Mesendoderm (in vitro differentiated cells): ENCODE measurements around the gene CORT.
"Not testable (repeated sequence)": the region's sequence is repeated elsewhere in the genome, so short reads cannot be mapped to it uniquely, and the experiment has no call there.

Experiments
- DNase-seq: peaks from one replicate; pipeline ENCODE4 v3.0.0; 2013
- H2AK5ac ChIP-seq: 2 replicates; pipeline ENCODE4 v1.6.1; 2013; ENCODE audit warnings: low read length, inconsistent platforms
- H2BK120ac ChIP-seq: 2 replicates; pipeline ENCODE4 v1.6.1; 2013; ENCODE audit warnings: low read depth, mild to moderate bottlenecking, low read length, moderate library complexity, mixed read lengths
- H2BK15ac ChIP-seq: replicated peaks from 2 replicates; pipeline ENCODE4 v1.6.1; 2013; ENCODE audit warnings: low read depth, mild to moderate bottlenecking, moderate library complexity
- H2BK5ac ChIP-seq: 2 replicates; pipeline ENCODE4 v1.6.1; 2013; ENCODE audit warnings: low read length, inconsistent platforms
- H3K18ac ChIP-seq: 2 replicates; pipeline ENCODE4 v1.6.1; 2013; ENCODE audit warnings: mild to moderate bottlenecking, low read length, mixed read lengths
- H3K23ac ChIP-seq: one replicate; pipeline ENCODE4 v1.6.1; 2013; ENCODE audit warnings: low read length
- H3K27ac ChIP-seq: 2 replicates; pipeline ENCODE4 v1.5.1; 2013; ENCODE audit warnings: low read depth, mild to moderate bottlenecking, inconsistent platforms, low read length, moderate library complexity
- H3K27me3 ChIP-seq: 2 replicates; pipeline ENCODE4 v1.6.1; 2013; ENCODE audit warnings: low read length, control low read depth, mild to moderate bottlenecking, inconsistent platforms; ENCODE audit not compliant: insufficient read depth, poor library complexity
- H3K36me3 ChIP-seq: 2 replicates; pipeline ENCODE4 v1.6.1; 2013; ENCODE audit warnings: low read length, inconsistent platforms; ENCODE audit not compliant: control insufficient read depth, insufficient read depth
- H3K4ac ChIP-seq: one replicate; pipeline ENCODE4 v1.6.1; 2013; ENCODE audit warnings: low read depth, mild to moderate bottlenecking, low read length, moderate library complexity
- H3K4me1 ChIP-seq: 2 replicates; pipeline ENCODE4 v1.6.1; 2013; ENCODE audit warnings: low read depth, low read length, inconsistent platforms; ENCODE audit not compliant: control insufficient read depth
- H3K4me2 ChIP-seq: 2 replicates; pipeline ENCODE4 v1.6.1; 2013; ENCODE audit warnings: low read length
- H3K4me3 ChIP-seq: 2 replicates; pipeline ENCODE4 v1.5.1; 2013; ENCODE audit warnings: mild to moderate bottlenecking, low read length
- H3K56ac ChIP-seq: one replicate; pipeline ENCODE4 v1.6.1; 2013; ENCODE audit warnings: low read length
- H3K79me1 ChIP-seq: 2 replicates; pipeline ENCODE4 v1.6.1; 2013; ENCODE audit warnings: low read length, inconsistent platforms
- H3K79me2 ChIP-seq: 2 replicates; pipeline ENCODE4 v1.6.1; 2013; ENCODE audit warnings: mild to moderate bottlenecking, low read length; ENCODE audit not compliant: control insufficient read depth, insufficient read depth
- H3K9ac ChIP-seq: 2 replicates; pipeline ENCODE4 v1.6.1; 2013; ENCODE audit warnings: low read length, inconsistent platforms
- H4K5ac ChIP-seq: one replicate; pipeline ENCODE4 v1.6.1; 2013; ENCODE audit warnings: low read length
- H4K8ac ChIP-seq: one replicate; pipeline ENCODE4 v1.6.1; 2013; ENCODE audit warnings: low read depth, mild to moderate bottlenecking, control low read depth, low read length, moderate library complexity
- WGBS: extraction: QIAGEN DNeasy Blood & Tissue Kit; methylation state at CpG from one replicate; pipeline ENCODE4 v1.1.7; 2013; ENCODE audit warnings: low lambda C conversion rate, missing lambda C conversion rate; ENCODE audit not compliant: insufficient coverage; ENCODE audit errors: extremely low coverage; 5-methylcytosine and 5-hydroxymethylcytosine counted together

Gene CORT

DNA sequence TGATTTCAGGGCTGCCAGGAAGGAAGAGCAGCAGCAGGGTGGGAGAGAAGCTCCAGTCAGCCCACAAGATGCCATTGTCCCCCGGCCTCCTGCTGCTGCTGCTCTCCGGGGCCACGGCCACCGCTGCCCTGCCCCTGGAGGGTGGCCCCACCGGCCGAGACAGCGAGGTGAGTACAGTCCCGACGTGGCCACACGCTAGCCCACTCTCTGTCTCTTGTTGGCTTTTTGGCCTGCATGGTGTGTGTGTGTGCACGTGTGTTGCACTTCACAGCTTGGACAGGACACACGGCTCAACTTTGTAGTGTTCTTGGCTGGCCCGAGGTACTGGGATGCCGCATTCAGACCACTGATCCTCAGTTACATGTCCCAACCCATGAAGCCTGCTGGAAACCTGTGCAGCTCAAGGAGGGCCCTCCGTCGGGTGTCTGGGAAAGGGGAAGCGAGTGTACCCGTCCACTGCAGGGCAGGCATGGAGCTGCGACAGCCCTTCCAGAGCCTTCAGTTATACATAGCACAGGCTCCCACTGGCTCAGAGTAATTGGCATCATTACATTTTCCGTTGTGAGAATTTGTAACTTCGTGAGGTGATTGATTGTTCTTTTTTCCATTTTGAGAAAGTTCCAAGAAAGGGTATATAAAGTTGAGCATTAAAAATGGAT lies 454 bp downstream of the CORT start:
- H4K8ac ChIP-seq, result no peak overlapping the region
- no peak overlapping the region for H2BK120ac ChIP-seq
- no peak overlapping the region for H3K4ac ChIP-seq
- DNase-seq, result no peak
- H3K4me1 ChIP-seq, result no peaks in the 10 kb centered on the region
- no peak overlapping the region for H2BK5ac ChIP-seq
- no CpG with 5 or more reads among the region's 21 CpGs for WGBS
- no peak overlapping the region for H3K9ac ChIP-seq
- no peak overlapping the region for H3K4me3 ChIP-seq
- no peak overlapping the region for H4K5ac ChIP-seq
- H2AK5ac ChIP-seq, result no peak overlapping the region
- no peak overlapping the region for H2BK15ac ChIP-seq
- H3K4me2 ChIP-seq, result no peak overlapping the region
- no peaks in the 10 kb centered on the region for H3K27me3 ChIP-seq
- H3K23ac ChIP-seq, result no peak overlapping the region
- H3K27ac ChIP-seq, result no peak overlapping the region
- H3K79me2 ChIP-seq, result no peaks in the 10 kb centered on the region
- no peaks in the 10 kb centered on the region for H3K36me3 ChIP-seq
- no peaks in the 10 kb centered on the region for H3K79me1 ChIP-seq
- H3K18ac ChIP-seq, result no peak overlapping the region
- H3K56ac ChIP-seq, result peak overlapping the region; percentile 35

DNA sequence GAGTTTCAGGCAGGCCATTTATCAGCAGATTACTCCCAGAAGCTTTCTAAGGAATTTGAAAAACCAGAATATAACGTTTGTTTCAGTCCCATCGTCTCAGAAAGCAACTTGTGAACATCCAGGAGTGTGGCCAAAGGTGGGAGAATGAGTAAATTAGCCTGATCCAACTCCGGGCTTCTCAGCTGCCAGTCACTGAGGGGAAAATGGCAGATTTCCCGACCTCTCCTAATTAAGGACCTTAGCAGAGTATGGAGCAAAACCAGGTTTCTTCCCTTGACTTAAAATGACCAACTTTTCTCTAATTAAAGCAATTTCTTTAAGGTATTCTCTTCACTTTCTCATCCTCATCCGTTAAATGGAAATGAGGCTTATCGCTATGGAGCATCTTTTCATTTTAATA lies 1.0 kb downstream of the CORT start:
- H4K8ac ChIP-seq, result no peak overlapping the region
- no peak overlapping the region for H4K5ac ChIP-seq
- no peak overlapping the region for H3K27ac ChIP-seq
- H2BK5ac ChIP-seq, result no peak overlapping the region
- H3K56ac ChIP-seq, result no peak overlapping the region
- H3K79me1 ChIP-seq, result no peaks in the 10 kb centered on the region
- H2AK5ac ChIP-seq, result no peak overlapping the region
- no peak overlapping the region for H3K4ac ChIP-seq
- H3K79me2 ChIP-seq, result no peaks in the 10 kb centered on the region
- H3K4me3 ChIP-seq, result no peak overlapping the region
- H3K23ac ChIP-seq, result no peak overlapping the region
- no peaks in the 10 kb centered on the region for H3K27me3 ChIP-seq
- no peaks in the 10 kb centered on the region for H3K4me1 ChIP-seq
- H3K4me2 ChIP-seq, result no peak overlapping the region
- no CpG with 5 or more reads among the region's 6 CpGs for WGBS
- DNase-seq, result no peak
- H3K36me3 ChIP-seq, result no peaks in the 10 kb centered on the region
- no peak overlapping the region for H2BK120ac ChIP-seq
- H3K18ac ChIP-seq, result no peak overlapping the region
- H3K9ac ChIP-seq, result no peak overlapping the region
- H2BK15ac ChIP-seq, result no peak overlapping the region

DNA sequence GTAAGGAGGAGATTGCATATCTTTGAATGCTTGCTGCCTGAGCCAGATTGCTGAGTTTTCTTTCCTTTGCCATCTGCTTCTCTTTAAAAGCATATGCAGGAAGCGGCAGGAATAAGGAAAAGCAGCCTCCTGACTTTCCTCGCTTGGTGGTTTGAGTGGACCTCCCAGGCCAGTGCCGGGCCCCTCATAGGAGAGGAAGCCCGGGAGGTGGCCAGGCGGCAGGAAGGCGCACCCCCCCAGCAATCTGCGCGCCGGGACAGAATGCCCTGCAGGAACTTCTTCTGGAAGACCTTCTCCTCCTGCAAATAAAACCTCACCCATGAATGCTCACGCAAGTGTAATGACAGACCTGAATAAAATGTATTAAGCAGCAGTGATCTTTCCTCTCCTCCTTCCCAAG lies 1.5 kb downstream of the CORT start:
- H3K4ac ChIP-seq, result no peak overlapping the region
- H2BK120ac ChIP-seq, result no peak overlapping the region
- H3K79me2 ChIP-seq, result no peaks in the 10 kb centered on the region
- no peaks in the 10 kb centered on the region for H3K4me1 ChIP-seq
- peak overlapping the region; percentile 27 for H3K9ac ChIP-seq
- no CpG with 5 or more reads among the region's 10 CpGs for WGBS
- no peak overlapping the region for H3K4me3 ChIP-seq
- H3K79me1 ChIP-seq, result no peaks in the 10 kb centered on the region
- no peak overlapping the region for H3K23ac ChIP-seq
- H2BK15ac ChIP-seq, result no peak overlapping the region
- peak overlapping the region; percentile 38 for H3K56ac ChIP-seq
- no peaks in the 10 kb centered on the region for H3K36me3 ChIP-seq
- no peak overlapping the region for H3K18ac ChIP-seq
- H3K27ac ChIP-seq, result peak overlapping the region; percentile 36
- no peaks in the 10 kb centered on the region for H3K27me3 ChIP-seq
- no peak overlapping the region for H4K8ac ChIP-seq
- H2BK5ac ChIP-seq, result no peak overlapping the region
- no peak overlapping the region for H3K4me2 ChIP-seq
- no peak overlapping the region for H4K5ac ChIP-seq
- H2AK5ac ChIP-seq, result no peak overlapping the region
- peak; percentile 24 for DNase-seq

DNA sequence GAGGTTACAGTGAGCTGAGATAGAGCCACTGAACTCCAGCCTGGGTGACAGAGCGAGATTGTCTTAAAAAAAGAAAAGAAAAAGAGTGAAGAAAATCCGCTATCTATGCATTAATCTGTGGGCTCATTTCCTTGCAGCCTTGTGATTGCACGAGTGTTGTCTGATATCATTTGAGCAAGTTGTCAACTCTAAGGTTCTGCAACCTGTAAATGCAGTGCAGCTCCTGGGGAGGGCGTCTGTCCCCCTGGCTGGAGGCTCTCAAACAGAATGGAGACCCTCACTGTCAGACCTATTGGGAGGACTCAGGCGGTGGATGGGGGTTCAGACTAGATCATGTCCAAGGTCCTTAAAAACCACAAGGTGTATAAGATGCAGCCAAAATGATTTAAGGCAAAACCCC lies 6.2 kb downstream of the CORT start:
- Histone ChIP-seq H3K27me3 (no peaks in the 10 kb centered on the region), H3K56ac (no peak overlapping the region), H3K23ac (no peak overlapping the region), H3K4me2 (no peak overlapping the region), H3K27ac (no peak overlapping the region), H3K36me3 (no peaks in the 10 kb centered on the region), H2AK5ac (no peak overlapping the region), H3K4me3 (no peak overlapping the region), H3K9ac (no peak overlapping the region), H2BK120ac (no peak overlapping the region), H2BK5ac (no peak overlapping the region), H4K5ac (no peak overlapping the region), H4K8ac (no peak overlapping the region), H3K79me2 (no peaks in the 10 kb centered on the region), H3K4ac (no peak overlapping the region), H3K79me1 (no peaks in the 10 kb centered on the region), H3K18ac (no peak overlapping the region), H3K4me1 (no peaks in the 10 kb centered on the region), H2BK15ac (no peak overlapping the region)
- DNase-seq, result peak; percentile 21
- no CpG with 5 or more reads among the region's 5 CpGs for WGBS

DNA sequence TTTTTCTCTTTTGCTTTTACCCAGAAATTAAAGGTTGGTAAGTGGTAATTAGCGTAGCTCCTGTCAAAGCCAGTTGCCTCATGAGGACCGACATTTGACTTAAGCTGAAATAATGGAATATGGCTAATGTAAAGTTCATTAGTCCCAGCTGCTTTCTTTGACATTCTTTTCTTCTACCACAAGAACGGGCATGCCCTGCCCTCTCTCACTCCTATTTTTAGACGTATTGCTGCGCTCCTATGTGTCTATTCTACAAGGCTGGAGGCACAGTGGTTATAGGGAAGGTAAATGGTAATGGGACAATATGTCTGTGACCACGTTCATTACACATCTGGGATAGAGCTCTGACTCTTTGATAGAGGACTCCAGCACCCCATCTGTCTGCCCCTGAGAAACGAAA lies 6.8 kb downstream of the CORT start:
- Histone ChIP-seq H3K9ac (no peak overlapping the region), H3K79me1 (no peaks in the 10 kb centered on the region), H2BK120ac (no peak overlapping the region), H2BK15ac (no peak overlapping the region), H3K4me3 (no peak overlapping the region), H3K36me3 (peaks cover 5% of the 10 kb centered on the region), H2BK5ac (no peak overlapping the region), H4K8ac (no peak overlapping the region), H3K27me3 (no peaks in the 10 kb centered on the region), H3K4ac (no peak overlapping the region), H3K4me1 (no peaks in the 10 kb centered on the region), H3K4me2 (no peak overlapping the region), H3K23ac (no peak overlapping the region), H3K79me2 (no peaks in the 10 kb centered on the region), H4K5ac (no peak overlapping the region), H3K27ac (no peak overlapping the region), H2AK5ac (no peak overlapping the region), H3K18ac (no peak overlapping the region), H3K56ac (no peak overlapping the region)
- WGBS, result no CpG with 5 or more reads among the region's 7 CpGs
- DNase-seq, result no peak

DNA sequence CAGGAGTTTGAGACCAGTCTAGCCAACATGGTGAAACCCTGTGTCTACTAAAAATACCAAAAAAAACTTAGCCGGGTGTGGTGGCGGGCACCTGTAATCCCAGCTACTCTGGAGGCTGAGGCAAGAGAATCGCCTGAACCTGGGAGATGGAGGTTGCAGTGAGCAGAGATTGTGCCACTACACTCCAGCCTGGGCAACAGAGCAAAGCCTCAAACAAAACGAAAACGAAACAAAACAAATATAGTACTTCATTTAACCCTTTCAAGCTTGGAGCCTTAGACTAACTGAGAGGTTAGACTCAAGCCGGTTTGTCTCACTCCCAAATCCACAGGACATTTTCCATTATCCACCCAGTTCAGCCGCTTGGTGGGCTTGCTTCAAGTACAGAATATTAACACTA lies 7.6 kb downstream of the CORT start:
- not testable (repeated sequence) for H3K27ac ChIP-seq, H3K4me2 ChIP-seq, H3K23ac ChIP-seq, H3K79me2 ChIP-seq, H3K4ac ChIP-seq, H3K4me3 ChIP-seq, H2BK5ac ChIP-seq, H3K79me1 ChIP-seq, H3K9ac ChIP-seq, H2BK120ac ChIP-seq, H3K4me1 ChIP-seq, H2AK5ac ChIP-seq, H2BK15ac ChIP-seq, H3K18ac ChIP-seq, H4K5ac ChIP-seq, H4K8ac ChIP-seq, H3K56ac ChIP-seq, H3K36me3 ChIP-seq, DNase-seq, H3K27me3 ChIP-seq
- WGBS, result no CpG with 5 or more reads among the region's 7 CpGs
